Stomach (tissue), 9 donors: ENCODE results near the gene MOB3C. TPM values are rescaled to one million over a fixed set of nuclear protein-coding genes. Genes with fewer than 3 reads are reported as not detected.

Source experiments
- DNase-seq, 2 donors: peaks; one replicate each; pipeline versions ENCODE4 v3.0.0 to v3.0.0-alpha.2; 2013 to 2019
- H3K27ac ChIP-seq, 5 donors: fragments of 200-600 bp in 4 of 5; sonication (generic) in 4 of 5; one replicate each; pipeline ENCODE4 v1.5.1; 2013 to 2019; ENCODE audit warnings: mild to moderate bottlenecking in 1 of 5, moderate library complexity in 1 of 5
- H3K27me3 ChIP-seq, 3 donors: fragments of 200-600 bp; sonication (generic); one replicate each; pipeline ENCODE4 v1.5.1; 2017 to 2019; ENCODE audit warnings: mixed run types in 1 of 3
- H3K36me3 ChIP-seq, 4 donors: fragments of 200-600 bp; sonication (generic); 1 replicate in 3 of 4; 2 replicates in 1 of 4; pipeline ENCODE4 v1.5.1; 2016 to 2019
- H3K4me1 ChIP-seq, 4 donors: fragments of 200-600 bp; sonication (generic); one replicate each; pipeline ENCODE4 v1.5.1; 2016 to 2019
- H3K4me3 ChIP-seq, 4 donors: fragments of 200-600 bp; sonication (generic) in 3 of 4; one replicate each; pipeline ENCODE4 v1.5.1; 2016 to 2019; ENCODE audit warnings: mild to moderate bottlenecking in 1 of 4
- H3K9me3 ChIP-seq, 4 donors: fragments of 200-600 bp; sonication (generic); one replicate each; pipeline ENCODE4 v1.5.1; 2016 to 2019
- CTCF ChIP-seq, 7 experiments: fragments of 450-650 bp in 4 of 7; fragments of 200-600 bp in 3 of 7; sonication (generic) in 3 of 7; IDR thresholded peaks; one replicate each; pipeline ENCODE4 v1.5.1; 2016 to 2019; ENCODE audit warnings: antibody characterized with exemption in 7 of 7, control low read depth in 2 of 7, mild to moderate bottlenecking in 1 of 7
- EP300 ChIP-seq: sonication (generic); formaldehyde crosslinking; IDR thresholded peaks from one replicate; pipeline ENCODE4 v1.6.1; 2017; ENCODE audit warnings: antibody characterized with exemption
- POLR2A ChIP-seq, 4 donors: fragments of 450-650 bp; IDR thresholded peaks; one replicate each; pipeline ENCODE4 v1.6.1; 2016; ENCODE audit warnings: antibody characterized with exemption in 4 of 4, control low read depth in 2 of 4, mild to moderate bottlenecking in 1 of 4, moderate library complexity in 1 of 4
- POLR2AphosphoS5 ChIP-seq, 3 donors: sonication (generic); formaldehyde crosslinking; IDR thresholded peaks; one replicate each; pipeline ENCODE4 v1.6.1; 2016; ENCODE audit warnings: antibody characterized with exemption in 3 of 3
- WGBS, 5 donors: extraction: QIAGEN DNeasy Blood & Tissue Kit in 3 of 5; methylation state at CpG; one replicate each; pipeline versions ENCODE4 v1.1.5 to v1.1.7; 2013 to 2018; 5-methylcytosine and 5-hydroxymethylcytosine counted together
- intact Hi-C: fragments of 100-400 bp; cut with DNase I; formaldehyde crosslinking; loops from one replicate; pipeline ENCODE4 v1.15.1; 2023; ENCODE audit warnings: low total_unique reads
- polyA plus RNA-seq, 3 donors: library from polyadenylated mRNA; stranded (reverse); fragments of 200-250 nt; gene quantifications; one replicate each; pipeline ENCODE4 v1.2.3, GENCODE V29; 2013
- total RNA-seq, 5 donors: library from RNA; depleted of rRNA; stranded (reverse); fragments of >200 nt; gene quantifications; one replicate each; pipeline versions ENCODE4 v1.1.0 to v1.2.3, GENCODE V29; 2014 to 2016
- donor health status: healthy with polysubstance abuse.
- donor health status: Bipolar disorder and iron deficiency.
- donor health status: healthy.

MOB3C gene
- total and polyA plus RNA-seq, 8 donors: 8.4 to 27.2 (median 11.8) TPM

- no peak for DNase-seq
- peaks cover 0 to 9% (median 2%) of the 10 kb centered on the region in 4 donors for H3K9me3 ChIP-seq
- no peaks in the 10 kb centered on the region for H3K27me3 ChIP-seq
- no peak overlapping the region for H3K27ac ChIP-seq
- no peak overlapping the region for H3K4me3 ChIP-seq
- TF ChIP-seq EP300: no peak
- no peak for TF ChIP-seq POLR2AphosphoS5 (IDR thresholded peaks at IDR 0.05)
- no peak for TF ChIP-seq CTCF (IDR thresholded peaks at IDR 0.05)
- TF ChIP-seq POLR2A (IDR thresholded peaks at IDR 0.05): no peak
- H3K36me3 ChIP-seq: peaks cover 7 to 67% (median 62%) of the 10 kb centered on the region in 4 donors
- 80 to 96% (median 96%) methylated on average over 4 of the region's 4 CpGs for WGBS, 5 donors
- H3K4me1 ChIP-seq: peaks cover 4 to 27% (median 17%) of the 10 kb centered on the region in 4 donors
- intact Hi-C loops: no loop called here
Measured at GRCh38 chr1:46645815-46646214, 29.2 kb upstream of the MOB3C start.

GRCh38 chr1:46643368-46643775, 26.8 kb upstream of the MOB3C start:
- Histone ChIP-seq H3K27me3 (no peaks in the 10 kb centered on the region), H3K4me3 (no peak overlapping the region), H3K27ac (peak overlapping the region in 1 of 5 donors; percentile 15), H3K9me3 (no peaks in the 10 kb centered on the region), H3K36me3 (peaks cover 0 to 47% (median 41%) of the 10 kb centered on the region in 4 donors), H3K4me1 (peaks cover 4 to 49% (median 30%) of the 10 kb centered on the region in 4 donors)
- TF ChIP-seq POLR2AphosphoS5 (IDR thresholded peaks at IDR 0.05): peak in 1 of 3 donors; percentile 26
- TF ChIP-seq EP300: no peak
- intact Hi-C loops: no loop called here
- peak in 1 of 2 donors; percentile 62 for DNase-seq

DNA sequence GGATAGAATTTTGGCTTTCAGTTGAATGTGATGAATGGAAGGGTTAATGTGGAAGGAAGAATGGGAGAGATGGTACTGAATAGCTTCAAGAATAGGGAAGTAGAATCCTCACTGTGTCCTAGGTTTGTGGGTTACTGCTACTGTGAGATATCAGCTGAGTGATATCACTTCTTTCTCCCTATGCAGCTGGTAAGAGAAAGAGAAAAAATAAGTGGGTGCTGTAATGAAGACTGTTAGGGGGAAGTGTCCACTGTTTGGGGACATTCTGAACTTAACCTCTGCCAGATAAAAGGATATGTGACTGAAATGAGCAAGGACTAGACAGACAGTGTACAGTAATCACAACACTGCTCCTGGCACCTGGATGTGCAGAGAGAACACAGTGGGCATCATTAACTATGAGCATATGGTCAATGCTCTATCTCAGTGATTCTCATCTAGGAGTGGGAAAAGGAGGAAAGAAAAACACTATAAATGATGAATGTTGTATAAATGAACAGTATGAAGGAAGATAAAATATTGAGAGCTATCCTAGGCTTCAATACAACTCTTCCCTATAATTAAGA, 25.6 kb upstream of the MOB3C start:
- Histone ChIP-seq H3K36me3 (peaks cover 0 to 42% (median 34%) of the 10 kb centered on the region in 4 donors), H3K9me3 (no peaks in the 10 kb centered on the region), H3K27ac (peak overlapping the region in 1 of 5 donors; percentile 12), H3K4me3 (no peak overlapping the region), H3K27me3 (no peaks in the 10 kb centered on the region), H3K4me1 (peaks cover 4 to 56% (median 33%) of the 10 kb centered on the region in 4 donors)
- no peak for DNase-seq
- no peak for TF ChIP-seq POLR2AphosphoS5 (IDR thresholded peaks at IDR 0.05)
- TF ChIP-seq CTCF (IDR thresholded peaks at IDR 0.05): no peak
- no peak for TF ChIP-seq POLR2A (IDR thresholded peaks at IDR 0.05)
- TF ChIP-seq EP300: no peak
- intact Hi-C loops: no loop called here

DNA sequence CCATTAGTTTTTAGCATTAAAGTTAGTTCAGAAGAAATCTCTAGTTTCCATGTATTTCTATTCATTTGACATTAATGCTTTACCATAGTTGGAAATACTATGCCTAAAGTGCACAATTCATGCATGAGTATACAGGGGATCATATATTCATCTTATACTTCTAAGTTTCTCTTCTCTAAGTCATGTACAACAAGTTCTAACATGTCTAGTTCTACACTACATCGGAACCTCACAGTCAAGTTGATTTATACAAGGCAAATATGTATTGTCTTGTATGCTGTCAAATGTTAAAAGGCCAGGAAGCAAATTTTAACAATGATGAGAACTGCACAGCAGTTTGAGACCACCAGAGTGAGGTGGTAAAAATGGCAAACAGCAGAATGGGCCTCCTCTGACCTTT, 22.9 kb upstream of the MOB3C start:
- TF ChIP-seq EP300 (no peak), POLR2AphosphoS5 (IDR thresholded peaks at IDR 0.05) (no peak), POLR2A (IDR thresholded peaks at IDR 0.05) (no peak), CTCF (IDR thresholded peaks at IDR 0.05) (no peak)

DNA sequence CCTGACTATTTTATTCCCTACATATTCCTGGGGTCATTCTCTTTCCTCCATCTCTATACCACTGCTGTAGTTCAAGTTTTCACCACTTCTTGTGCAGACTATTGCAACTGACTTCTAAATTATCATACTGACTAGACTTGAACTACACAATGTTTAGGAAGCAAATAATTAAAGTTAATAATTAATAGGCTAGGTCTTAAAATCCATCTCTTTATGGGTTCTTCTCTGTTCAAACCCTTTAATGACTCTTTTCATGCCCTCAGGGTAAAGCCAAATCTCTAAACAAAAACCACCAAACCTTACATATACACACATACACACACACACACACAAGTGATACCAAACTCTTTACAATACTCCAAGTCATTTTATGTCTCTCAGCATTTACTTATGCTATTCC, 22.3 kb upstream of the MOB3C start:
- TF ChIP-seq EP300 (no peak), POLR2A (IDR thresholded peaks at IDR 0.05) (no peak)
- no peak for DNase-seq
- Histone ChIP-seq H3K4me3 (no peak overlapping the region), H3K36me3 (peaks cover 12 to 69% (median 55%) of the 10 kb centered on the region in 4 donors), H3K9me3 (no peaks in the 10 kb centered on the region), H3K4me1 (peaks cover 4 to 56% (median 32%) of the 10 kb centered on the region in 4 donors), H3K27me3 (no peaks in the 10 kb centered on the region), H3K27ac (no peak overlapping the region)
- intact Hi-C loops: no loop called here

More for the DNA sequence above, 22.9 kb upstream of the MOB3C start:
- Histone ChIP-seq H3K27me3 (no peaks in the 10 kb centered on the region), H3K27ac (no peak overlapping the region), H3K36me3 (peaks cover 8 to 63% (median 48%) of the 10 kb centered on the region in 4 donors), H3K4me1 (peaks cover 4 to 56% (median 33%) of the 10 kb centered on the region in 4 donors), H3K9me3 (no peaks in the 10 kb centered on the region), H3K4me3 (no peak overlapping the region)
- intact Hi-C loops: no loop called here
- no peak for DNase-seq
- WGBS, 5 donors: 83 to 93% (median 85%) methylated on average over 1 of the region's 1 CpG
